GM21515 (cell line): ENCODE measurements around the gene RALGAPA1.
"Not testable (repeated sequence)": the region's sequence is repeated elsewhere in the genome, so short reads cannot be mapped to it uniquely, and the experiment has no call there.

Experiments used
- ATAC-seq: cut with Tn5 transposase; IDR thresholded peaks from one replicate; pipeline ENCODE4 v1.9.1; 2021; ENCODE audit not compliant: unreplicated experiment

Gene RALGAPA1

DNA sequence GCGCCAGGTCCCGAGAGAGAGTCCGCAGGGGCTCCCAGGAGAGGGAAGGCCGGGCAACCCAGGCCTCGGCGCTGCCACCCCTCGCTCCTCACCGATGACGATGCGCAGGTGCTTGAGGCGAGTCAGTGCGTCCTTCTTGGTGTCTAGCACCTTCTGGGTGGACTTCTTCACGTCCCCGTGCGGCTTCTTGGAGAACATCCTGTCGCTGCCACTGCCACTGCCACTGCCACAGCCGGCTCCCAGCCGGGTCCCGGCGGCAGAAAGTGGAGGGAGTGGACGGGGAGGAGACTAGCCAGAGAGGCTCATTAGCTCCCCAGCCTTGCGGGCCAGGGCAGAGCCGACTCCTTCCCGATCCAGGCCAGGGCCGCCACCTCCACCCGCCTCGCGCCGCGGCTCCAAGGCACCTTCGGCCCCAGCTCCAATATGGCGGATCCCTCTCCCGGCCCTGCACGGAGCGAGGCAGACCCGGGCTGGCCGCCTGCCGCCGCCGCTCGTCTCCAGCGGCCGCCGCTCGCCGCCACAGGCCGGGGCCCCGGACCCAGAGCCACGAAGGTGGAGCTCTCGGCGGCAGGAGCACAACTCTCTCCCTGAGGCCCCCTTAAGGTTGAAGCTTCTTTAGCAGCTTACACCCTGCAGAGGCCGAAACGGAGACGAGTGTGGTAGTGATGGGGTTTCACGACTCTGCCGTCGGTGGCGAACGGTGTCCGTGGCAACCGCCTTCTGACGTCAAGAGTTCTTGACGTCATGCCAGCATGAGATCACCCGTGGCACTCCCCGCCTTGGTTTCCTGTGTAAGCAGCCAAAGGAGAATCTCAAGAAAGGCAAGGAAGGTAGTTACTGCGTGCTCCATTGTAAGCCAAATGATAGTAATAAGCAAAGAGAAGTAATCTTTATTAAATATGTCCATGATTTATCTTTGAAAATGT is at the start of gene RALGAPA1:
RALGAPA1 (minus strand) TSS at position 658 of the 926 bp plus-strand sequence; CDS start at position 198, 460 bp downstream.
- ATAC-seq = peak; percentile 98

DNA sequence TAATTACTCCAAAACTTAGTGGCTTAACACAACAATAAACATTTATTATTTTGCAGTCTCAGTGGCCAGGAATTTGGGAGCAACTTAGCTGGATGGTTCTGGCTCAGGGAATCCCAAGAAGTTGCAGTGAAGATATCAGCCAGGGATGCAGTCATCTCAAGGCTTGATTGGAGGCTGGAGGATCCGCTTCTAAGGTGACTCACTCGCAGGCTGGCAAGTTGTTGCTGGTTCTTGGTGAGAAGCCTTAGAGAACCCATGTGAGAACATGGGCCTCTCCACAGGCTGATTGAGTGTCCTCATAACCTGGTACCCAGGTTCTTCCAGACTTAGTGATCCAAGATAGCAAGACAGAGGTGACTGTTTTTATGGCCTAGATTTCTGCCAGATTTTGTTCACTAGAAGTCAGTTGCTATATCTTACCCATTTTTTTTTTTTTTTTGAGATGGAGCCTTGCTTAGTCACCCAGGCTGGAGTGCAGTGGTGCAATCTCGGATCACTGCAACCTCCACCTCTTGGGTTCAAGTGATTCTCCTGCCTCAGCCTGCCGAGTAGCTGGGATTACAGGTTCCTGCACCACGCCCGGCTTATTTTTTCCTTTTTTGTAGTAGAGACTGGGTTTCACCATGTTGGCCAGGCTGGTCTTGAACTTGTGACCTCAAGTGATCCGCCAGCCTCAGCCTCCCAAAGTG is 49.6 kb upstream of the RALGAPA1 start:
- no peak for ATAC-seq

GRCh38 chr14:35855876-35856481 is 46.9 kb upstream of the RALGAPA1 start:
- ATAC-seq = peak; percentile 96

DNA sequence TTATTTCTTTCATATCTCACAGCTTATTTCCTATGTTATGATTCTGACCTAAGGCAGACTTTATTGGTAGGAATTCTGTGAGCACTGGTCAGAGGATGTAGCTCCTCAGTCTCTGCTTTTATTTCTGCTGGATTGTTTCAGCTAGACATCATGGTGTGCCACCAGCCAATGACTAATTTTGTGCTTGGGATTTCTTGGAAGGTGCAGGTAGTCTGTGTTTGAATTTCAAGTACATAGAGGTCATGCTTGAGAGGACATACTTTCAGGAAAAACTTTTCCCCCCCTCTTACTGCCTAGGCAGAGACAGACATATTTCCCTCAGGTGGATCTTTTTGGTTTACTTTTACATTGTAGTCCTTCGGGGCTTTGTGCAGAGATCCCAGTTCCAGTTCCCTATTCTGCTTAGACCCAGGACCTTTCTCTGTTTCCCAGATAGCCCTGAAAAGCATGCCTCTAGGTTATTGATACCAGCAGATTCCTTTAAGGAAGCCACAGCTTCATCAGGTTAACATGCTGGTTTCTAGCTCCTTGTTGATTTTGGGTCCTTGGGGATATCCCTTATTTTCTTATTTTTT is 45.7 kb upstream of the RALGAPA1 start:
- no peak for ATAC-seq

GRCh38 chr14:35853225-35853624 is 44.1 kb upstream of the RALGAPA1 start:
- no peak for ATAC-seq

DNA sequence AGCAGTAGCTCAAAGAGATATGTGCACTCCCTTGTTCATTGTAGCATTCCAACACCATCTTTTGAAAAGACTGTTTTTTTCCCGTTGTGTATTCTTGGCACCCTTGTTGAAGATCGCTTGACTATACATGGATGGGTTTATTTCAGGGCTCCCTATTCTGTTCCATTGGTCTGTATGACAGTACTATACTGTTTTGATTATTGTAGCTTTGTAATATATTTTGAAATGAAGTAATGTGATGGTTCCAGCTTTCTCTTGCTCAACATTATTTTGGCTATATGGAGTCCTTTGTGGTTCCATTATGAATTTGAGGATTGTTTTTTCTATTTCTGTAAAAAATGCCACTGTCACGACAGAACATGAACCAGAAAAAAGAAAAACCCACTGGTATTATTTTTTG is 42.7 kb upstream of the RALGAPA1 start:
- ATAC-seq = no peak

DNA sequence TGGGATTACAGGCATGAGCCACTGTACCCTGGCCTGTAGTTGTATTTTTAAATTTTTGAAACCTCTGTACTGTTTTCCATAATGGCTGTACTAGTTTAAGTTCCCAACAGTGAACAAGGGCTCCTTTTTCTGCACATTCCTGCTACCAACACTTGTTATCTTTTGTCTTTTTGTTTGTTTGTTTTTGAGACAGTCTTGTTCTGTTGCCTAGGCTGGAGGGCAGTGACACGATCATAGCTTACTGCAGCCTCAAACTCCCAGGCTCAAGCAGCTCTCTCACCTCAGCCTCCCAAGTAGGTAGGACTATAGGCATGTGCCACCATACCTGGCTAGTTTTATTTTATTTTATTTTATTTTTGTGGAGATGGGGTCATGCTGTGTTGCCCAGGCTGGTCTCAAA is 40.0 kb upstream of the RALGAPA1 start:
- ATAC-seq = no peak

DNA sequence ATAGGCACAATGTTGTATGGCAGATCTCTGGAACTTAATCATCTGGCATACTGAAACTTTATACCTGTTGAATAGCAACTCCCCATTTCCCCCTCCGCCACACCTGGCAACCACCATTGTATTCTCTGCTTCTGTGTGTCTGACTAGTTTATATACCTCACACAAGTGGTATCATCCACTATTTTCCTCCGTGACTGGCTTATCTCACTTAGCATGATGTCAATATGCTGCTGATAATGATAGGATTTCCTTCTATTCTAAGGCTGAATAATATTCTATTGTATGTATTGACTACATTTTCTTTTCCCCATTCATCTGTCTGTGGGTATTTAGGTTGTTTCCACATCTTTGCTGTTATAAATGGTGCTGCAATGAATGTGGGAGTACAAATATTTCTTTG is 38.5 kb upstream of the RALGAPA1 start:
- no peak for ATAC-seq

GRCh38 chr14:35844494-35844893 is 35.4 kb upstream of the RALGAPA1 start:
- no peak for ATAC-seq

GRCh38 chr14:35842245-35842644 is 33.1 kb upstream of the RALGAPA1 start:
- not testable (repeated sequence) for ATAC-seq

- ATAC-seq = not testable (repeated sequence)
Observed at GRCh38 chr14:35841704-35842103, 32.6 kb upstream of the RALGAPA1 start.

DNA sequence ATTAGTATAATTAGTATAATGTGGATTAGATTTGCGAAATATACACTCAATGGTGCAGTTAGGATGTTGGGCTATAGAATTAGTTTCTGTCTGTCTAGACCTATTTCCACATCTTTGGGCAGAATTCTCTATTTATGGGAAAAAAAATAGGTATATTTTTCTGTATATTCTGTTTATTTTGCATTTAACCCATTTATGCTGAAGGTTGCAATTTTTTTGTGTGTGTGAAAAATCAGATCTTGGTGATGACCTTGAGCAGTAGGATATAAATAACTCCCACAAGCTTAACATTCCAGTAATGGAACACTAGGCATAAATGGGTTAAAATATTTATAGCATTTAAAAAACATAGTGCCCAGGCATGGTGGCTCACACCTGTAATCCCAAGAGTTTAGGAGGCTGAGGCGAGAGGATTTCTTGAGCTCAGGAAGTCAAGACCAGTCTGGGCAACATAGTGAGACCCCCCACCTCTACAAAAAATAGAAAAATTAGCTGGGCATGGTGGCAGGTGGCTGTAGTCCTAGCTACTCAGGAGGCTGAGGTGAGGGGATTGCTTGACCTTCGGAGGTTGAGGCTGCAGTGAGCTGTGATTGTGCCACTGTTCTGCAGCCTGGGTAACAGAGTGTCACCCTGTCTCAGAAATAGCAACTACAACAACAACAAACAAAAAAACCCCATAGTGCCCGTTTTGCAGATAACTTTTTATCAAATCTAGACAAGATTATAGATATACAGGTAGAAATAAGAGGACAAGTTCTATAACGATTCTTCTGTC is 26.3 kb upstream of the RALGAPA1 start:
- ATAC-seq = no peak

GRCh38 chr14:35829449-35829848 is 20.4 kb upstream of the RALGAPA1 start:
- no peak for ATAC-seq

DNA sequence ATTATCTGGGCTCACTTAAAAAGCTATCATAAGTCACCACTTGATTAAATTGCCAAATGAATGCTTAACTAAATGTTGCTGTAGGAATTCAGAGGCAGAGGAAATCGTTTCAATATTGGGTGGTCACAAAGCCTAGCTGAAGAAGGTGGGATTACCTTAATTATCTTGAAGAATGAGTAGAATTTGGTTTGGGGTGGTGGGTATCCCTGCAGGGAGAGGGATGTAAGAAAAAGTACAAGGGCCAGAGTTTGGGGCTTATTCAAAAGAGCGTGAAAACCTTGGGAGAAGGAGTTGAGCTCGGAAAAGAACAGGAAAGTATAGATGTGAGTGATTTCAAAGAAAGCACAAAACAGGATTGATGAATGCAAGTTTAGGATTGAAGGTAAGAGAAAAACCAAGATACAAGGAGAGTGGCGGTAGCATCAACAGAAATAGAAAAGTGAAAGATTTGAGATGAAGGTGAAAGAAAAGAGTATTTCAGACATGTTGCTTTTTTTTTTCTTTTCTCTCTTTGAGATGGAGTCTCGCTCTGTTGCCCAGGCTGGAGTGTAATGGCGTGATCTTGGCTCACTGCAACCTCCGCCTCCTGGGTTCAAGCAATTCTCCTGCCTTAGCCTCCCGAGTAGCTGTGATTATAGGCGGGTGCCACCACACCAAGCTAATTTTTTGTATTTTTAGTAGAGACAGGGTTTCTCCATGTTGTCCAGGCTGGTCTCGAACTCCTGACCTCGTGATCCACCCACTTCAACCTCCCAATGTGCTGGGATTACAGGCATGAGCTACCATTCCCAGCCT is 18.8 kb upstream of the RALGAPA1 start:
- no peak for ATAC-seq

DNA sequence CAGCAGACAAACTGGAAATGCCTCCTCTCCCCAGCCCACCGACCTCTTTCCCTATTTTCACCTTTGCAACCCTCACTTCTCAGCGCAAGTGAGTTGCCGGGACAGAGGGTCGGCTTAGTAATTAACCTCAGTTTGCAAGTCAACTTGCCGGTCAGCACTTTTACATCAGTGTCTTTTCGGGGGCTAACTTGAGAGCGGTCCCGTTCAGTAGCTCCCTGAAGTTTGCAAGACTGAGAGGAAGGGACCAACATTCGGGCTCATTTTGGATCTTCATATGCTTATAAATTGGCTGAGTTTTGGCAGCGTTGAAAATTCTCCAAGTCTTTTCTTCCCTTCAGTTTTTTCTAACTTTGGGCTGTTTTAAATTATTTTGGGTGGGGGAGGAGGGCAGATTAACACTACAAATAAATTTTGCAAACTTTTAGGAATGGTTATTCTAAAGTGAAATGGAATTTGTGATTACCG is 17.9 kb upstream of the RALGAPA1 start:
- no peak for ATAC-seq

DNA sequence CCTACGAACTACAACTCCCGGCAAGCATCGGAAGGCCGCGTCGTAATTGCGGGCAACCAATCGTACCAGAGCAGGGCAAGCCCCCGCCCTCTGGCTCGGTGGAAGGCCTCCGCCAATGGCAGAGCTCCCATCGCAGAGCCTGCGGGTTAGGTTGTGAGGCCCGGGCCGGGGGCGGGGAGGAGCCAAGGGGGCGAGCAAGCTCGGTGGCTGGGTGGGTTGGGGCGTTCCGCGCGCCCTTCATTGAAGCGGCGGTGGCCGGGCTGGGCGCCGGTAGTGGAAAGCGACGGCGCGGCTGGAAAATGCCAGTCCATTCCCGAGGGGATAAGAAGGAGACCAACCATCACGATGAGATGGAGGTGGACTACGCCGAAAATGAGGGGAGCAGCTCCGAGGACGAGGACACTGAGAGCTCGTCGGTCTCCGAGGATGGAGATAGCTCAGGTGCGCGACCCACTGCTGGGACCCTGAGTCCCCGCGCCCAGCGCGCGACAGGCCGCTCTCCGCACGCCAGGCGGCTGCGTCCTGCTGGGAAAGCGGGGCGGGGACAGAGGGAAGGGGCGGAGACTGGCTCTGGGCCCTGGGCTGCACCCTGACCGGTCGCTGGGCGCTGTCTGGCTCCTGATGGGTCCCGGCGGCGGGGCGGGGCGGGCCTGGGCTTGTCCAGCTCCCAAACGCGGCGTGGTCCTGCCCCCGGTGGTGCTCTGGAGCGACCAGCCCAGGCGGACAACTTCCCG is 17.3 kb upstream of the RALGAPA1 start, which contains the start of gene BRMS1L:
BRMS1L (plus strand) TSS at position 121 of the 734 bp plus-strand sequence; CDS start at position 300, 179 bp downstream.
- ATAC-seq = peak; percentile 98

DNA sequence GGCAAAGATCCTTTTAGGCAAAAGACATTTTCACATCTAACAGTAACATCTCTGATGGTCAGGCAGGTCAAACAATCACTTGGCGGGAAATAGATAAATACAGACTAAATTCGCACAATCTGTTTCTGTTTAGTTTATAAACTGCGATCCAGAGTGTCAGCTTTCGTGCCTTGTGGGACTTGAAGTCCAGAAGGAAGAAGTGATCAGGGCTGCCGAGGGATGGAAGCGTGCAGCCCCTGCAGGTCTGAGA is 16.8 kb upstream of the RALGAPA1 start:
- no peak for ATAC-seq

GRCh38 chr14:35824446-35825165 is 15.5 kb upstream of the RALGAPA1 start:
- ATAC-seq = not testable (repeated sequence)
